H9 (cell line): Measurements from ENCODE around the gene ARHGAP9. TPM values are rescaled to one million over a fixed set of nuclear protein-coding genes. Genes with fewer than 3 reads are reported as not detected.

Experiments used
- DNase-seq: peaks from one replicate; pipeline ENCODE4 v3.0.0-alpha.2; 2017
- H2AFZ ChIP-seq: one replicate; pipeline ENCODE4 v1.6.1; 2013; ENCODE audit warnings: mild to moderate bottlenecking, low read length, control low read depth, moderate library complexity
- H2AK5ac ChIP-seq: 2 replicates; pipeline ENCODE4 v1.6.1; 2013; ENCODE audit warnings: low read length, control low read depth, mixed read lengths; ENCODE audit not compliant: insufficient read length
- H2BK120ac ChIP-seq: one replicate; pipeline ENCODE4 v1.6.1; 2013; ENCODE audit warnings: low read depth, mild to moderate bottlenecking, low read length, control low read depth, inconsistent platforms; ENCODE audit not compliant: poor library complexity, severe bottlenecking
- H2BK12ac ChIP-seq: 2 replicates; pipeline ENCODE4 v1.6.1; 2013; ENCODE audit warnings: low read length, control low read depth, mixed read lengths, low read depth; ENCODE audit not compliant: insufficient read length
- H2BK15ac ChIP-seq: 2 replicates; pipeline ENCODE4 v1.6.1; 2013; ENCODE audit warnings: low read depth, low read length, control low read depth
- H2BK20ac ChIP-seq: one replicate; pipeline ENCODE4 v1.6.1; 2013; ENCODE audit warnings: low read depth, mild to moderate bottlenecking, low read length, control low read depth, inconsistent platforms; ENCODE audit not compliant: poor library complexity, severe bottlenecking
- H2BK5ac ChIP-seq: 2 replicates; pipeline ENCODE4 v1.6.1; 2013; ENCODE audit warnings: low read length, control low read depth, mixed read lengths; ENCODE audit not compliant: insufficient read length
- H3K14ac ChIP-seq: 2 replicates; pipeline ENCODE4 v1.6.1; 2013; ENCODE audit warnings: low read length, control low read depth; ENCODE audit not compliant: insufficient read depth
- H3K18ac ChIP-seq: 2 replicates; pipeline ENCODE4 v1.6.1; 2013; ENCODE audit warnings: low read depth, mild to moderate bottlenecking, mixed read lengths, low read length, control low read depth; ENCODE audit not compliant: insufficient read length
- H3K23ac ChIP-seq: 2 replicates; pipeline ENCODE4 v1.6.1; 2013; ENCODE audit warnings: low read length, control low read depth, mixed read lengths, low read depth; ENCODE audit not compliant: insufficient read length
- H3K23me2 ChIP-seq: 2 replicates; pipeline ENCODE4 v1.6.1; 2013; ENCODE audit warnings: low read depth, mild to moderate bottlenecking, mixed read lengths, low read length, control low read depth; ENCODE audit not compliant: insufficient read length, poor library complexity, severe bottlenecking
- H3K27ac ChIP-seq: 2 replicates; pipeline ENCODE4 v1.5.1; 2013; ENCODE audit warnings: low read length, control low read depth, mixed read lengths, low read depth; ENCODE audit not compliant: insufficient read length
- H3K27me3 ChIP-seq: 2 replicates; pipeline ENCODE4 v1.6.1; 2013; ENCODE audit warnings: low read length, control low read depth, inconsistent platforms; ENCODE audit not compliant: insufficient read depth
- H3K4ac ChIP-seq: 2 replicates; pipeline ENCODE4 v1.6.1; 2013; ENCODE audit warnings: low read depth, mild to moderate bottlenecking, control low read depth, inconsistent platforms, low read length, moderate library complexity
- H3K4me1 ChIP-seq: 2 replicates; pipeline ENCODE4 v1.6.1; 2013; ENCODE audit warnings: low read length, control low read depth, inconsistent platforms; ENCODE audit not compliant: insufficient read depth
- H3K4me2 ChIP-seq: 2 replicates; pipeline ENCODE4 v1.6.1; 2013; ENCODE audit warnings: low read length, control low read depth, mixed read lengths; ENCODE audit not compliant: insufficient read length, insufficient read depth
- H3K56ac ChIP-seq: 2 replicates; pipeline ENCODE4 v1.6.1; 2013; ENCODE audit warnings: low read depth, mild to moderate bottlenecking, mixed read lengths, low read length, control low read depth; ENCODE audit not compliant: insufficient read length
- H3K79me1 ChIP-seq: 2 replicates; pipeline ENCODE4 v1.6.1; 2013; ENCODE audit warnings: low read depth, mild to moderate bottlenecking, moderate library complexity, low read length, control low read depth, inconsistent platforms; ENCODE audit not compliant: insufficient read depth, poor library complexity, severe bottlenecking
- H3K79me2 ChIP-seq: 2 replicates; pipeline ENCODE4 v1.6.1; 2013; ENCODE audit warnings: low read length, control low read depth, inconsistent platforms; ENCODE audit not compliant: insufficient read depth
- H3K9ac ChIP-seq: 2 replicates; pipeline ENCODE4 v1.6.1; 2013; ENCODE audit warnings: low read length, control low read depth, mixed read lengths; ENCODE audit not compliant: insufficient read length; ENCODE audit errors: extremely low read depth
- H3K9me3 ChIP-seq: one replicate; pipeline ENCODE4 v1.6.1; 2013; ENCODE audit warnings: low read depth, low read length, inconsistent platforms; ENCODE audit not compliant: control insufficient read depth
- H3T11ph ChIP-seq: one replicate; pipeline ENCODE4 v1.6.1; 2013; ENCODE audit warnings: mild to moderate bottlenecking, low read length, control low read depth, inconsistent platforms
- H4K20me1 ChIP-seq: one replicate; pipeline ENCODE4 v1.6.1; 2013; ENCODE audit not compliant: control insufficient read depth, insufficient read length, insufficient read depth
- H4K5ac ChIP-seq: 2 replicates; pipeline ENCODE4 v1.6.1; 2013; ENCODE audit warnings: low read depth, mild to moderate bottlenecking, mixed read lengths, low read length, control low read depth; ENCODE audit not compliant: insufficient read length
- H4K8ac ChIP-seq: replicated peaks from 2 replicates; pipeline ENCODE4 v1.6.1; 2013; ENCODE audit warnings: low read length, control low read depth, mixed read lengths, low read depth; ENCODE audit not compliant: insufficient read length
- H4K91ac ChIP-seq: 2 replicates; pipeline ENCODE4 v1.6.1; 2013; ENCODE audit warnings: low read depth, mild to moderate bottlenecking, moderate library complexity, mixed read lengths, low read length, control low read depth; ENCODE audit not compliant: insufficient read length
- H3K27ac Mint-ChIP-seq, 3 experiments: 2 replicates in 2 of 3; 3 replicates in 1 of 3; pipeline ENCODE4 v1.8.0; 2020 to 2021; ENCODE audit warnings: mixed read lengths in 3 of 3, mild to moderate bottlenecking in 1 of 3, moderate library complexity in 1 of 3
- H3K27me3 Mint-ChIP-seq: 2 replicates; pipeline ENCODE4 v1.8.0; 2021; ENCODE audit warnings: low read depth, mild to moderate bottlenecking, moderate library complexity, mixed read lengths
- H3K36me3 Mint-ChIP-seq, 3 experiments: 2 replicates in 2 of 3; 3 replicates in 1 of 3; pipeline ENCODE4 v1.8.0; 2020 to 2021; ENCODE audit warnings: low read depth in 3 of 3, mixed read lengths in 3 of 3; ENCODE audit not compliant: insufficient read depth in 1 of 3
- H3K4me1 Mint-ChIP-seq, 2 experiments: 2 replicates each; pipeline ENCODE4 v1.8.0; 2020; ENCODE audit warnings: mixed read lengths in 2 of 2
- H3K4me3 Mint-ChIP-seq, 2 experiments: 2 replicates in 1 of 2; 3 replicates in 1 of 2; pipeline ENCODE4 v1.8.0; 2020 to 2021; ENCODE audit warnings: mild to moderate bottlenecking in 2 of 2, mixed read lengths in 2 of 2, moderate library complexity in 1 of 2
- H3K9me3 Mint-ChIP-seq, 2 experiments: 2 replicates in 1 of 2; 3 replicates in 1 of 2; pipeline ENCODE4 v1.8.0; 2020; ENCODE audit warnings: mild to moderate bottlenecking in 2 of 2, mixed read lengths in 2 of 2, moderate library complexity in 1 of 2
- CTCF ChIP-seq: fragments of 200-600 bp; sonication (generic); conservative IDR thresholded peaks from 3 replicates; pipeline ENCODE4 v1.8.0; 2021; ENCODE audit warnings: antibody characterized with exemption, mild to moderate bottlenecking
- WGBS: extraction: QIAGEN DNeasy Blood & Tissue Kit; methylation state at CpG from one replicate; pipeline ENCODE4 v1.1.7; 2013; ENCODE audit warnings: missing lambda C conversion rate, low lambda C conversion rate, mixed read lengths; ENCODE audit not compliant: insufficient read length; ENCODE audit errors: extremely low coverage; 5-methylcytosine and 5-hydroxymethylcytosine counted together
- total RNA-seq: library from RNA; stranded (reverse); gene quantifications from 2 replicates; pipeline ENCODE4 v1.2.1, GENCODE V29; 2021

Gene ARHGAP9
- total RNA-seq, 1 experiment from 2014 or later, result 3.7 TPM

- DNase-seq, result no peak
- Histone ChIP-seq H3K14ac (no peak overlapping the region), H3K27me3 (no peaks in the 10 kb centered on the region), H2AFZ (no peak overlapping the region), H3K9me3 (no peaks in the 10 kb centered on the region), H2BK5ac (no peak overlapping the region), H2BK20ac (no peak overlapping the region), H3K56ac (no peak overlapping the region), H3T11ph (no peak overlapping the region), H3K79me1 (no peaks in the 10 kb centered on the region), H4K91ac (no peak overlapping the region), H4K20me1 (no peaks in the 10 kb centered on the region), H4K5ac (no peak overlapping the region), H3K4me1 (no peaks in the 10 kb centered on the region), H3K27ac (no peak overlapping the region), H3K9ac (no peak overlapping the region), H3K23me2 (peaks cover 30% of the 10 kb centered on the region), H3K4ac (no peak overlapping the region), H4K8ac (no peak overlapping the region), H3K23ac (no peak overlapping the region), H3K79me2 (no peaks in the 10 kb centered on the region), H2BK15ac (no peak overlapping the region), H3K4me2 (peak overlapping the region; percentile 63), H3K18ac (no peak overlapping the region), H2BK12ac (no peak overlapping the region), H2BK120ac (no peak overlapping the region), H2AK5ac (no peak overlapping the region)
- Mint-ChIP-seq H3K4me3 (peak overlapping the region; percentile 91 to 99), H3K36me3 (peaks cover 0 to 14% (median 8%) of the 10 kb centered on the region in 3 experiments; a peak in 6 of 7 replicates), H3K9me3 (no peaks in the 10 kb centered on the region), H3K27ac (peak overlapping the region; percentile 68 to 86 (median 74)), H3K4me1 (peaks cover 37 to 41% of the 10 kb centered on the region in 2 experiments), H3K27me3 (peaks cover 27% of the 10 kb centered on the region)
- WGBS, result no CpG with 5 or more reads among the region's 6 CpGs
- no peak for TF ChIP-seq CTCF
Observed at GRCh38 chr12:57460468-57460784, 19.2 kb downstream of the ARHGAP9 start.
